Measurements from ENCODE around the gene CHRNG. TPM values are rescaled to one million over a fixed set of nuclear protein-coding genes. Genes with fewer than 3 reads are reported as not detected.

The CHRNG gene
- polyA plus RNA-seq, 1 experiment, result not detected

DNA sequence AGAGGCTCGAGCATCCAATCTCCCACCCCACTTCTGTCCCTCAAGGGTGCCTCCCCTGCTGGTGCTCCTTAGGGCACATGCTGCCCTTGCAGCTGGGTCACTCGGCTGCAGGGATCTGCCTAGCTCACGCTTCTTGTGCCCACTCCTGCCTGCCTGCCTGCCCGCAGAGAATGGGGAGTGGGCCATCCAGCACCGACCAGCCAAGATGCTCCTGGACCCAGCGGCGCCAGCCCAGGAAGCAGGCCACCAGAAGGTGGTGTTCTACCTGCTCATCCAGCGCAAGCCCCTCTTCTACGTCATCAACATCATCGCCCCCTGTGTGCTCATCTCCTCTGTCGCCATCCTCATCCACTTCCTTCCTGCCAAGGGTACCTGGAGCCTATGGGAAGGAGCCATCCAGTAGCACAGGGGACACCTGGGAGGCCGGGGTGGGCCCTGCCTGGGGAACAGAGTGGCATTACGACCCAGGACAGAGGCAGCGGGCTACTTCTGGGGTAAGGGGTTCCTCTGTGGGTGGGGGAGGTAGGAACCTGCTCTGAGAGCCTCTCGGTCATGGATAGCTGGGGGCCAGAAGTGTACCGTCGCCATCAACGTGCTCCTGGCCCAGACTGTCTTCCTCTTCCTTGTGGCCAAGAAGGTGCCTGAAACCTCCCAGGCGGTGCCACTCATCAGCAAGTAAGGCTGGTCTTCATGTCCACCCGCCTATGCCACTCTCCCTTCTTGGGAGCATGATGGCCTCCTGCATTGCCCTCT is 3.4 kb downstream of the CHRNG start:
- TF ChIP-seq, protein P1, sequence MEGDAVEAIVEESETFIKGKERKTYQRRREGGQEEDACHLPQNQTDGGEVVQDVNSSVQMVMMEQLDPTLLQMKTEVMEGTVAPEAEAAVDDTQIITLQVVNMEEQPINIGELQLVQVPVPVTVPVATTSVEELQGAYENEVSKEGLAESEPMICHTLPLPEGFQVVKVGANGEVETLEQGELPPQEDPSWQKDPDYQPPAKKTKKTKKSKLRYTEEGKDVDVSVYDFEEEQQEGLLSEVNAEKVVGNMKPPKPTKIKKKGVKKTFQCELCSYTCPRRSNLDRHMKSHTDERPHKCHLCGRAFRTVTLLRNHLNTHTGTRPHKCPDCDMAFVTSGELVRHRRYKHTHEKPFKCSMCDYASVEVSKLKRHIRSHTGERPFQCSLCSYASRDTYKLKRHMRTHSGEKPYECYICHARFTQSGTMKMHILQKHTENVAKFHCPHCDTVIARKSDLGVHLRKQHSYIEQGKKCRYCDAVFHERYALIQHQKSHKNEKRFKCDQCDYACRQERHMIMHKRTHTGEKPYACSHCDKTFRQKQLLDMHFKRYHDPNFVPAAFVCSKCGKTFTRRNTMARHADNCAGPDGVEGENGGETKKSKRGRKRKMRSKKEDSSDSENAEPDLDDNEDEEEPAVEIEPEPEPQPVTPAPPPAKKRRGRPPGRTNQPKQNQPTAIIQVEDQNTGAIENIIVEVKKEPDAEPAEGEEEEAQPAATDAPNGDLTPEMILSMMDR (IDR thresholded peaks at IDR 0.05; ENCODE audit: insufficient read depth, low read depth, low read length), result no peak
- ChIA-PET CTCF (interaction anchor here (0.7 kb wide), 1 partner anchor 9 kb away, joined by 3 read pairs; no protein-coding TSS in a partner anchor), POLR2A (no interaction called here)
- DNase-seq (ENCODE audit: low read depth), result no peak
- Histone ChIP-seq H3K4me3 (ENCODE audit: low read depth, low read length) (no peak overlapping the region), H3K36me3 (ENCODE audit: control insufficient read depth, insufficient read depth, low read length) (peaks cover 6% of the 10 kb centered on the region; the same call in 1 of the 2 replicates), H3K27me3 (ENCODE audit: control insufficient read depth, insufficient read depth, low read length) (peaks cover 3% of the 10 kb centered on the region; the same call in 1 of the 2 replicates)

DNA sequence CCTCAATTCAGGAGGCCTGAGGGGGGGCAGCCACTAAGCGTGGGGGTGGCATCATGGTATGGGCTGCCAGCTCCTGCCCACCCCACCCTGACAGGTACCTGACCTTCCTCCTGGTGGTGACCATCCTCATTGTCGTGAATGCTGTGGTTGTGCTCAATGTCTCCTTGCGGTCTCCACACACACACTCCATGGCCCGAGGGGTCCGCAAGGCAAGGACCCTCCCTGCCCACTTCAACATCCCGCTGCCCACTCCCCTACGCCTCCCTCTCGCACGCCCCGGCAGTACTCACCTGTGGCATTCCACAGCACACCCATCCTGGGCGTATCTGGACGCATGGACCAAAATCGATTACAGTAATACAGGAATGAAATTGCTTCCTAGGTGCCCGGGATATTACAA is 4.0 kb downstream of the CHRNG start:
- Histone ChIP-seq H3K27me3 (ENCODE audit: control insufficient read depth, insufficient read depth, low read length) (0 out of 2 replicates have a peak, but pooled peaks cover 3% of the 10 kb centered on the region), H3K36me3 (ENCODE audit: control insufficient read depth, insufficient read depth, low read length) (peaks cover 6% of the 10 kb centered on the region; the same call in 1 of the 2 replicates), H3K4me3 (ENCODE audit: low read depth, low read length) (no peak overlapping the region)
- ChIA-PET CTCF (no interaction called here), POLR2A (no interaction called here)
- no peak for DNase-seq (ENCODE audit: low read depth)
- TF ChIP-seq, protein P1 (IDR thresholded peaks at IDR 0.05; ENCODE audit: insufficient read depth, low read depth, low read length), result no peak

DNA sequence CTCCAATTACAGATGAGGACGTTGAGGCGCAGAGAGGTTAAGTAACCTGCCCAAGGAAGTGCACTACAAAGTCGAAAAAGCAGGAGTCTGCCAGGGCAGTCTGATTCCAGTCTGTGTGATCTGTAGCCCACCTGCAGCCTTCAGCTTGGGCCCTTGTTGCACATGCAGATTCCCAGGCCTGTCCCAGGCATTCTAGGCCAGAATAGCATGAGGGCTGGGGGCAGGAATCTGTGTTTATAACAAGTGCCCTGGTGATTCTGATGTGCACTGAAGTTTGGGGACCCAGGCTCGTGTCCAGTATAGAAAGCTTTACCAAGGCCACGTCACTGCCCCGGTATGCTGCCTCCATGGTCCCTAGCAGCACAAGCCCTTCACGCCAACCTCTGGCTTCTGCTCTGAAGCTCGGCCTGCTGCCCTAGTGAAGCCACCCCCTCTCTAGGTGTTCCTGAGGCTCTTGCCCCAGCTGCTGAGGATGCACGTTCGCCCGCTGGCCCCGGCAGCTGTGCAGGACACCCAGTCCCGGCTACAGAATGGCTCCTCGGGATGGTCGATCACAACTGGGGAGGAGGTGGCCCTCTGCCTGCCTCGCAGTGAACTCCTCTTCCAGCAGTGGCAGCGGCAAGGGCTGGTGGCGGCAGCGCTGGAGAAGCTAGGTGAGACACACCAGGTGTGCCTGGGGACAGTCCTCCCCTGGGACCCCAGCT is 4.6 kb downstream of the CHRNG start:
- POLR2A ChIA-PET, result no interaction called here
- Histone ChIP-seq H3K27me3 (ENCODE audit: control insufficient read depth, insufficient read depth, low read length) (0 out of 2 replicates have a peak, but pooled peaks cover 3% of the 10 kb centered on the region), H3K36me3 (ENCODE audit: control insufficient read depth, insufficient read depth, low read length) (peaks cover 6% of the 10 kb centered on the region; the same call in 1 of the 2 replicates), H3K4me3 (ENCODE audit: low read depth, low read length) (no peak overlapping the region)
- DNase-seq (ENCODE audit: low read depth), result no peak
- CTCF ChIA-PET, result no interaction called here
- TF ChIP-seq, protein P1 (IDR thresholded peaks at IDR 0.05; ENCODE audit: insufficient read depth, low read depth, low read length), result no peak

DNA sequence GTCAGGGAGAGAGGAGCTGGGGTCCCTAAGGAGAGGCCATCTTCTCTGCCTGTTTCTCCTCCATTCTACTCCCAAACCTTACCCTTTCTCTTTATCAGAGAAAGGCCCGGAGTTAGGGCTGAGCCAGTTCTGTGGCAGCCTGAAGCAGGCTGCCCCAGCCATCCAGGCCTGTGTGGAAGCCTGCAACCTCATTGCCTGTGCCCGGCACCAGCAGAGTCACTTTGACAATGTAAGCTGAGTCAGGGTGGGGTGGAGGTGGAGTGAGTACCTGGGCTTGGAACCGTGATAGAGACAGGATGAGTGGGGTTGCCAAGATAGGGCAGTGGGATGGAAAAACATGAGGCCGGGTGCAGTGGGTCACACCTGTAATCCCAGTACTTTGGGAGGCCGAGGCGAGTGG is 5.2 kb downstream of the CHRNG start:
- CTCF ChIA-PET, result no interaction called here
- no peak overlapping the region for H3K4me3 ChIP-seq (ENCODE audit: low read depth, low read length)
- POLR2A ChIA-PET, result no interaction called here
- 0 out of 2 replicates have a peak, but pooled peaks cover 1% of the 10 kb centered on the region for H3K27me3 ChIP-seq (ENCODE audit: control insufficient read depth, insufficient read depth, low read length)
- H3K36me3 ChIP-seq (ENCODE audit: control insufficient read depth, insufficient read depth, low read length), result peaks cover 6% of the 10 kb centered on the region; the same call in 1 of the 2 replicates
- DNase-seq (ENCODE audit: low read depth), result no peak
- TF ChIP-seq, protein P1 (IDR thresholded peaks at IDR 0.05; ENCODE audit: insufficient read depth, low read depth, low read length), result no peak

All from BJ (cell line).